ENCODE measurements around the gene PARP3. TPM values are rescaled to one million over a fixed set of nuclear protein-coding genes. Genes with fewer than 3 reads are reported as not detected.
A peak's percentile ranks its signal among the peaks of the same experiment; 100 is the strongest.

The PARP3 gene
- total RNA-seq, 4 donors from 2014 or later: 5.1 to 22.4 (median 11.4) TPM

- intact Hi-C loops (cut with DNase I; ENCODE audit: low total_unique reads): no loop called here
- peak within 1 kb of the TSS; percentile 71 to 85 for H3K4me3 ChIP-seq
These were observed 53.4 kb downstream of the PARP3 start, which contains the start of gene RPL29 for GRCh38 chr3:51995346-51996163. Gene RPL29 (minus strand): TSS chr3:51995895. CDS start chr3:51995461, 434 bp downstream.

GRCh38 chr3:51997172-51997571 lies 55.0 kb downstream of the PARP3 start:
- no peak for TF ChIP-seq CTCF (IDR thresholded peaks at IDR 0.05)
- TF ChIP-seq POLR2A (IDR thresholded peaks at IDR 0.05): no peak
- intact Hi-C loops (cut with DNase I; ENCODE audit: low total_unique reads): no loop called here
- H3K4me1 ChIP-seq: peaks cover 0 to 6% of the 10 kb centered on the region in 2 donors

More at GRCh38 chr3:51995346-51996163, 53.4 kb downstream of the PARP3 start, which contains the start of gene RPL29:
- peaks cover 0 to 6% of the 10 kb centered on the region in 2 donors for H3K4me1 ChIP-seq
- H3K36me3 ChIP-seq: no peaks in the 10 kb centered on the region
- H3K27me3 ChIP-seq: no peaks in the 10 kb centered on the region
- peak; percentile 24 to 52 (median 44) for TF ChIP-seq CTCF (IDR thresholded peaks at IDR 0.05)
- peak; percentile 41 to 71 for TF ChIP-seq POLR2A (IDR thresholded peaks at IDR 0.05)
- H3K27ac ChIP-seq: peak within 1 kb of the TSS; percentile 87 to 89
- H3K9me3 ChIP-seq: no peaks in the 10 kb centered on the region
- peak; percentile 94 to 96 for DNase-seq

GRCh38 chr3:51997935-51998596 lies 55.9 kb downstream of the PARP3 start:
- Histone ChIP-seq H3K27me3 (no peaks in the 10 kb centered on the region), H3K27ac (no peak overlapping the region), H3K36me3 (no peaks in the 10 kb centered on the region), H3K4me3 (no peak overlapping the region), H3K9me3 (no peaks in the 10 kb centered on the region), H3K4me1 (peaks cover 0 to 6% of the 10 kb centered on the region in 2 donors)
- TF ChIP-seq CTCF (IDR thresholded peaks at IDR 0.05) (no peak), POLR2A (IDR thresholded peaks at IDR 0.05) (no peak)
- DNase-seq: no peak
- intact Hi-C loops (cut with DNase I; ENCODE audit: low total_unique reads): no loop called here

More at GRCh38 chr3:51997172-51997571, 55.0 kb downstream of the PARP3 start:
- DNase-seq: no peak
- Histone ChIP-seq H3K4me3 (no peak overlapping the region), H3K27ac (no peak overlapping the region), H3K9me3 (no peaks in the 10 kb centered on the region), H3K36me3 (no peaks in the 10 kb centered on the region), H3K27me3 (no peaks in the 10 kb centered on the region)

Small RNAs within 50 kb of the gene (small RNA-seq; reads per million reads assigned to genes)
- not detected for gene AC115284.1

Other genes starting within 250 kb of the PARP3 start
- 1 to 10 TPM in 1 of 4 donors, under 1 TPM in 2, not detected in 1; 0.30 to 1.8 (median 0.48) TPM for gene GRM2, start 235.3 kb upstream of the PARP3 start, total RNA-seq
- gene IQCF6, start 163.1 kb upstream of the PARP3 start, total RNA-seq: not detected
- not detected for gene IQCF2, start 80.7 kb upstream of the PARP3 start, total RNA-seq
- gene IQCF5, start 66.8 kb upstream of the PARP3 start, total RNA-seq: not detected
- gene IQCF1, start 39.0 kb upstream of the PARP3 start, total RNA-seq: not detected
- gene RRP9, start 459 bp upstream of the PARP3 start, total RNA-seq: 10 to 100 TPM in 2 of 4 donors, 1 to 10 TPM in 2; 4.4 to 20.5 (median 11.6) TPM
- 1 to 10 TPM in 1 of 4 donors, under 1 TPM in 2, not detected in 1; 0.28 to 8.2 (median 0.34) TPM for gene GPR62, start 13.0 kb downstream of the PARP3 start, total RNA-seq
- gene PCBP4, start 25.1 kb downstream of the PARP3 start, total RNA-seq: 100 to 1,000 TPM in 2 of 4 donors, 10 to 100 TPM in 2; 39.7 to 261 (median 159) TPM
- 10 to 100 TPM; 15.6 to 52.4 (median 39.6) TPM for gene ABHD14B, start 31.7 kb downstream of the PARP3 start, total RNA-seq
- gene ABHD14A, start 32.7 kb downstream of the PARP3 start, total RNA-seq: 10 to 100 TPM in 2 of 4 donors, 1 to 10 TPM in 2; 1.8 to 16.6 (median 10.5) TPM
- gene ACY1, start 41.2 kb downstream of the PARP3 start, total RNA-seq: 10 to 100 TPM in 2 of 4 donors, 1 to 10 TPM in 1, not detected in 1; 1.3 to 19.0 (median 12.4) TPM
- 1,000 to 10,000 TPM in 3 of 4 donors, 100 to 1,000 TPM in 1; 696 to 2,362 (median 1,238) TPM for gene RPL29, start 53.5 kb downstream of the PARP3 start, total RNA-seq
- 10 to 100 TPM in 3 of 4 donors, 1 to 10 TPM in 1; 5.6 to 39.1 (median 12.3) TPM for gene DUSP7, start 114.2 kb downstream of the PARP3 start, total RNA-seq
- 1 to 10 TPM in 3 of 4 donors, not detected in 1; 1.1 to 4.8 (median 4.7) TPM for gene POC1A, start 212.1 kb downstream of the PARP3 start, total RNA-seq

Data from uterus (tissue), 4 donors.